NB4 (cell line): ENCODE results near the gene RUVBL1.

Experiments
- MYC ChIP-seq: IDR thresholded peaks from 2 replicates; pipeline ENCODE4 v1.6.1; 2011; ENCODE audit warnings: low read depth, low read length
- POLR2A ChIP-seq: IDR thresholded peaks from 2 replicates; pipeline ENCODE4 v1.6.1; 2011; ENCODE audit warnings: mild to moderate bottlenecking; ENCODE audit not compliant: insufficient read length; ENCODE audit errors: extremely low read depth
- TF ChIP-seq, protein P1 (sequence below): IDR thresholded peaks from 2 replicates; pipeline ENCODE4 v1.6.1; 2011; ENCODE audit warnings: low read depth, low read length
- TF ChIP-seq, protein P2 (sequence below): IDR thresholded peaks from one replicate; pipeline ENCODE4 v1.5.1; 2012; ENCODE audit warnings: low read depth, low read length

DNA sequence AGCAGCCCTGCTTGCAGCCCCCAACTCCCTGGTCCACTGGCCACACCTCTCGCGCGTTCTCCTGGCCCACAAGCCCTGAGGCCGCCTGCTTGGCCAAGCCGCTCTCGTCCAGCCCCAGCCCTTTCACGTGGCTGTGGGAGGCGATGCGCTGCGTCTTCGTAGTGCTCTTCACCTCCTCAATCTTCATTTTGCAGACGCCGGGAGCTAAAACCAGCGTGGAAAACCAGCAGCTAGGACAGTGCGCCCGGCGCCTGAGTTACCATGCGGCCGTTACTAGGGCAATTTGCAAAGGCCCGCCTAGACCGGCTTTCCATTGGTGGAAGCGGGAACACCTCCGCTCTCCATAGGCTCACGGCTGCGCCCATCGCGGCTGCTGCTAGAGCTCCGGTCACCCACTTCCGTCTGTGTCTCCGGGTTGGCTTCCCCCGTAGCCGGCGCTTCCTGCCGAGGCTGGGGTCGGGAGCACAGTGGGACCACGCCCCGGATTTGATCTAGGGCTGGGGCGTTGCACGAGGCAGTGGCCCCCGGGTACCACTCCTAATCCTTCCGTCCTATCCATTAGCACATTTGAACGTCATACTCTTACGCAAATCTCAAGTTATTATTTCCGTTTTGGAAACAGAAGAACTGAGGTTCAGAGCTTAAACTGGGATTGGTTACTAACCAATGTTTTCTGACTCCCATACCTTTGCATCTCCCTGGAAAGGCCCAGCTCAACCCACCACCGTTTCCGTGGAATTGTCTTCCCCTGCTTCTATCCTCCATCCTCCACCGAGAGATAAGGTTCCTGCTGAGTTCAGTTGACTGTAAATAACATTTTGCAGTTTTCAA is at the start of gene RUVBL1:
- TF ChIP-seq POLR2A = peak; percentile 39
- TF ChIP-seq, protein P1, sequence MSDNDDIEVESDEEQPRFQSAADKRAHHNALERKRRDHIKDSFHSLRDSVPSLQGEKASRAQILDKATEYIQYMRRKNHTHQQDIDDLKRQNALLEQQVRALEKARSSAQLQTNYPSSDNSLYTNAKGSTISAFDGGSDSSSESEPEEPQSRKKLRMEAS = peak; percentile 89
- TF ChIP-seq MYC = peak; percentile 96
- TF ChIP-seq, protein P2, sequence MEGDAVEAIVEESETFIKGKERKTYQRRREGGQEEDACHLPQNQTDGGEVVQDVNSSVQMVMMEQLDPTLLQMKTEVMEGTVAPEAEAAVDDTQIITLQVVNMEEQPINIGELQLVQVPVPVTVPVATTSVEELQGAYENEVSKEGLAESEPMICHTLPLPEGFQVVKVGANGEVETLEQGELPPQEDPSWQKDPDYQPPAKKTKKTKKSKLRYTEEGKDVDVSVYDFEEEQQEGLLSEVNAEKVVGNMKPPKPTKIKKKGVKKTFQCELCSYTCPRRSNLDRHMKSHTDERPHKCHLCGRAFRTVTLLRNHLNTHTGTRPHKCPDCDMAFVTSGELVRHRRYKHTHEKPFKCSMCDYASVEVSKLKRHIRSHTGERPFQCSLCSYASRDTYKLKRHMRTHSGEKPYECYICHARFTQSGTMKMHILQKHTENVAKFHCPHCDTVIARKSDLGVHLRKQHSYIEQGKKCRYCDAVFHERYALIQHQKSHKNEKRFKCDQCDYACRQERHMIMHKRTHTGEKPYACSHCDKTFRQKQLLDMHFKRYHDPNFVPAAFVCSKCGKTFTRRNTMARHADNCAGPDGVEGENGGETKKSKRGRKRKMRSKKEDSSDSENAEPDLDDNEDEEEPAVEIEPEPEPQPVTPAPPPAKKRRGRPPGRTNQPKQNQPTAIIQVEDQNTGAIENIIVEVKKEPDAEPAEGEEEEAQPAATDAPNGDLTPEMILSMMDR = no peak
